HG02763 (cell line): ENCODE results near the gene IL19.

ENCODE experiments used
- ATAC-seq: cut with Tn5 transposase; IDR thresholded peaks from one replicate; pipeline ENCODE4 v1.9.1; 2021; ENCODE audit warnings: mild to moderate bottlenecking, moderate library complexity; ENCODE audit not compliant: unreplicated experiment

The IL19 gene

GRCh38 chr1:206885341-206886060 is 114.9 kb downstream of the IL19 start:
- ATAC-seq = no peak

GRCh38 chr1:206886831-206887230 is 116.3 kb downstream of the IL19 start:
- ATAC-seq = no peak

GRCh38 chr1:206887701-206888100 is 117.1 kb downstream of the IL19 start:
- ATAC-seq = no peak

- no peak for ATAC-seq
Measured at GRCh38 chr1:206890125-206891060, 119.8 kb downstream of the IL19 start.

GRCh38 chr1:206891412-206891811 is 120.8 kb downstream of the IL19 start:
- no peak for ATAC-seq
